GM21381 (cell line): ENCODE results near the gene BCAT1.

Experiments used
- ATAC-seq: cut with Tn5 transposase; IDR thresholded peaks from one replicate; pipeline ENCODE4 v1.9.1; 2021; ENCODE audit warnings: mild to moderate bottlenecking, moderate library complexity; ENCODE audit not compliant: unreplicated experiment

The BCAT1 gene

GRCh38 chr12:24948757-24949722 is at the start of gene BCAT1:
BCAT1 (minus strand) TSS chr12:24949101; CDS start chr12:24948932, 169 bp downstream.
- peak; percentile 32 for ATAC-seq

DNA sequence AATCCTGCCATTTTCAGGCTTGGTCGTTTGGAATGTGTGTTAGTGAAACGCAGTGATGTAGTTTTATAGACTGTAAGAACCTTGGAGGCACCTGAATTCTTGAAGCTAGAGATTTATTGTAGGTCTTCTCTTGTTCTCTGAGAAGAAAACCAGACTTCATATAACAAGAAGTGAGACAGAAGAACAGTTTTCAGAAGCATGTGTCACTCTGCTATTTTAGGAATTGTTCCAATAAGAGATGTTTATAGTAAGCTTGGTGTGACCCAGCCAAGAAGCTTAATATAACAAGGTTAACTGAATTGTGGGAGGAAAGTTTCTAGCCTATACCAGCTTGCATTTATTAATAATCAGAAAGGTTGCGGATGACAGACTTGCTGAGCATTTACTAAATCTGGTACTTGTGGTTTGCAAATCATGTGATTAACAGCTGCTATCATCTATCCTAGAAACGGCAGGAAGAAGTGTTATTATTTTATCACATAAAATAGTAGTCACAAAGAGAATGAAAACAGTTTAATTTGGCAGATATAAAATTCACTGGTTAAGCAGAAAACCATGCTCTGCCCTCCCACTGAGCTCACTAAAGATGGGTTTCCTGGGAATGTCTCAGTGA is 49.2 kb upstream of the BCAT1 start:
- ATAC-seq: peak; percentile 76

- peak; percentile 12 for ATAC-seq
Measured at GRCh38 chr12:24997496-24997895, 48.6 kb upstream of the BCAT1 start.

- ATAC-seq: no peak
Measured at GRCh38 chr12:24996820-24997219, 47.9 kb upstream of the BCAT1 start.

- no peak for ATAC-seq
Measured at GRCh38 chr12:24996102-24996797, 47.3 kb upstream of the BCAT1 start.

DNA sequence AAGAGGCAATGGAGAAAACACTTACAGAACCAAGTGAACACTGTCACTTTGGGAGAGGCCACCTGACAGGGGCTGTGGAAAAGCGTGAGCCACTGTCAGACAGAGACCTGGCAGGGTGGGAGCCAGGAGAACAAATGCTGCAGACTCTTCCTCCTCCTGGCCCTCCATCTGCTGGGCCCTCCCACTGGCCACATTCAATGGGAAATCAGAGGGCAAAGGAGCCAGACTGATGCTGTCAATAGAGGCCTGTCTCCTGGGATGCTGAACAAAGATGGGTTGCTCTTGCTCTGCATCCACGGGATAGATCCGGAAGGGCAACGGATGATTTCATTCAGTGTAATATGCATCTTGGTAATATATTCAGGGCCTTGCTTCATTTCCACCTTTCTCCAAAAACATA is 44.9 kb upstream of the BCAT1 start:
- ATAC-seq: no peak

DNA sequence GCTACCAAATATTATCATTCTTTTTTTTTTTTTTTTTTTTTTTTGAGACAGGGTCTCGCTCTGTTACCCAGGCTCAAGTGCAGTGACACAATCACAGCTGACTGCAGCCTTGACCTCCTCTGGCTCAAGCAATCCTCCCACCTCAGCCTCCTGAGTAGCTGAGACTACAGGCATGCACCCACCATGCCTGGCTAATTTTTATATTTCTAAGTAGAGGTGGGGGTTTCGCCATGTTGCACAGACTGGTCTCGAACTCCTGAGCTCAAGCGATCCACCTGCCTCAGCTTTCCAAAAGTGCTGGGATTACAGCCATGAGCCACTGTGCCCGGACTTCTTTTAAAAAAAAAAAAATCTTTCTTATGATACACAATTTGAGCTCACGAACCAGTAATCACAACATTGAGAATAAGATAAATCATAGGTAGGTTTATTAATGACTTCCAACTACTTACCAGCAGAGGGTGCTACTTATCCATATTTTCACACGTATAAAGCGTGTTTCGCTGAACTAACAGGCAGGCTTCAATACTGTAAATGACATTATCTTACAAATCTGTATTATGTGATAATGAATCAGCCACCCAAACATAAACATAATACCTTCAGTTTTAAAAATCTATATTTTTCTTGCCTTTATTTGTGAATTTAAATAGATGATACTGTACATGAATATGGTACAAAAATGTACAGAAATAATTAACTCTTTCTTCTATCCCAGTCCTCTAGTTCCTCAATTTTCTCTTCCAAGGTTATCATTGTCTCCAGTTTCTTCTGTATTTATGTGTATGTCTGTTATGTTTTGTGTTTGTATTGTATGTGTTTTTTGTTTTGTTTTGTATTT is 42.5 kb upstream of the BCAT1 start:
- no peak for ATAC-seq

GRCh38 chr12:24989216-24989615 is 40.3 kb upstream of the BCAT1 start:
- ATAC-seq: no peak

GRCh38 chr12:24982250-24982649 is 33.3 kb upstream of the BCAT1 start:
- no peak for ATAC-seq

DNA sequence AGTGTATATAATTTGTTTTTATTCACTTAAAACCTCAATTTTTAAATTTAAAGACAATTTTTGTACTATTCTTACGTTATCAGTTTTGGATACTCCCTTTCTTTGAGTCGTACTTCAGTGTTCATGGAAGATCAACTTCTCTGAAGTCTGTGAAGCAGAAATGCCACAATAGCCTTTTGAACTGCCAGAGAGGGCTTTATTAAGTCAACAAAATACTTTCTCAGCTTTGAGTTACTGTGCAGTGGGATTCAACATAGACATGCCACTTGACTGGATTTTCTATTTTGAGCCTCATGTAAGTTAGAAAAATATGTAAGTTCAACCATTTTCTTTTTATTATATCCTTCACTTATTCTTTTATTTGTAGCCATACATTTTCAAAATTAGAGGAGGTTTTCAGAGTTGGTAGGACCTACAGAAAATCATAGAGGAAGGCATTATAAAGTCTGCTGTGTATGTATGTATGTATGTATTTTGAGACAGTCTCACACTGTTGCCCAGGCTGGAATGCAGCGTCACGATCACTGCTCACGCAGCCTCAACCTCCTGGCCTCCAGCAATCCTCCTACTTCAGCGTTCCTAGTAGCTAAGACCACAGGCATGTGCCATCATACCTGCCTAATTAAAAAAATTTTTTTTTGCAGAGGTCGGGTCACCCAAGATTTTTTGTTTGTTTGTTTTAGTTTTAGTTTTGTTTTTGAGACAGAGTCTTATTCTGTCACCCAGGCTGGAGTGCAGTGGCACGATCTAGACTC is 31.3 kb upstream of the BCAT1 start:
- ATAC-seq: no peak

DNA sequence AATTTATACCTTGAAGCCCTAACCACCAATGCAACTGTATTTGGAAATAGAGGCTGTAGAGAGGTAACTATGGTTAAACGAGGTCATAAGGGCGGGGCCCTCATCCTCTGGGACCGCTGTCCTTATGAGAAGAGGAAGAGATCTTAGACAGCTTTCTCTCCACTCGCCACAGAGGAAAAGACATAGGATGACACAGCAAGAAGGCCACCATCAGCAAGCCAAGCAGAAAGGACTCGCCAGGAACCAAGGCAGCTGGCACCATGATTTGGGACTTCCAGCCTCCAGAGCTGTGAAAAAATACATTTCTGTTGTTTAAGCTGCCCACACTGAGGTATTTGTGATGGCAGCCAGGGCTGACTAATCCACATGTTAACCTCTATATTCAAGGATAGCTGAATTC is 30.4 kb upstream of the BCAT1 start:
- ATAC-seq: no peak

- no peak for ATAC-seq
Measured at GRCh38 chr12:24977711-24978110, 28.8 kb upstream of the BCAT1 start.

DNA sequence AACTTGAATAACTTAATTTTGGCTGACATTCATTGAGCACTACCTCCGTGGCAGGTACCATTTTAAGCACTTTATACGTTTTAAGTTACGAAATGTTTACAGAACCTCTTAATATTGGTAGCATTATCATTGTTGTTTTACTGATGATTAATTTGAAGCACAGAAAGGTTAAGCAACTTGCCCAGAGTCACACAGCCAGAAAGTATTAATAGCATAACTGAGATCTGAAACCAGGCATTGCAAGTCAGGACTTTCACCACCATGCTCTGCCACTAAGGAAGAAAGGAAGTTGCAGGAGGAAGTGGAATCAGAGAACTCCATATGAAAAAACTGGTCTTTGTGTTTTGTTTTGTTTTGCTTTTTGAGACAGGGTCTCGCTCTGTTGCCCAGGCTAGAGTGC is 28.2 kb upstream of the BCAT1 start:
- no peak for ATAC-seq

DNA sequence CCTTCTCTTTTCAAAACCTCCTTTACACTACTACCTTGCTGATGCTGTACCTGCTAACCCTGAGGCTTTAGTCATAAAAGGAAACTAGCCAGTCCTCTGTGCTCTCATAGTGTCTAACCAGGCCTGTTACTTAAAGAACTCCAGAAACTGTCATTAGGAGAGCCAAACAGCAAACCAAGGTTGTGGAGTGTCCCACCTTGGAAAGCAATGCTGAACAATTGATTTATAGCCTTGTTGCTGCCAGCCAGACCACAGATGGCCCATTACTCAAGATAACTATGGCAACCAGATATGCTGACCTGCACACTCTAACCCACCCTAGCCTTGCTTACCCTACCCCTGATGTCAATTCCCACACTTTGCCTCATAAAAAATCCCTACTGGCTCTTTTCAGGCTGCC is 26.5 kb upstream of the BCAT1 start:
- no peak for ATAC-seq

GRCh38 chr12:24974216-24974615 is 25.3 kb upstream of the BCAT1 start:
- ATAC-seq: no peak

- no peak for ATAC-seq
Measured at GRCh38 chr12:24972078-24972477, 23.2 kb upstream of the BCAT1 start.

- no peak for ATAC-seq
Measured at GRCh38 chr12:24970177-24970576, 21.3 kb upstream of the BCAT1 start.

DNA sequence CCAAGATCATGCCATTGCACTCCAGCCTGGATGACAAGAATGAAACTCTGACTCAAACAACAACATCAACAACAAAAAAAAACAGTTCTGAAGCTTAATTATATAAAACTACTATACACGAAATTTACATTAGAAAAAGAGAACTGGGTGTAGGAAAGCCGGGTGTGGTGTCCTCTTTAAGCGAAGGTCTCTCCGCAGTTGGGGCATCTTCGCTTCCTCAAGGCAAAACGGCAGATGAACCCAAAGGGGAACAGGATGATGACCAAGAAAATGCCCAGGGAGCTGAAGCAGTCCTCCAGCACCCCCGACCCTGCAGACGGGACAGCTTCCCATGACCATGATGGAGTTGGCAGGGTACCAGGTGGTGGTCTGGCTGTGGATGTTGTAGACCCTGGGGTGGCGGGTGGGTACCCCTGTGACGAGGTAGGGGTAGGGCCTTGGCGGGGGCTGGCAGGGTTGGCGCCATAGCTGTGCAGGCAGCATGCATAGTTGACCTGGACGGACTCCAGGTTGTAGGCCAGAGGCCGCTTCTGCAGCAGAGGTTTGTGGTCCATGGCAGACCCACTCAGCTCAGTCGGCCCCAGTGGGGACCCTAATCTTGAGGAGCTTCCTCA is 18.2 kb upstream of the BCAT1 start:
- ATAC-seq: no peak

DNA sequence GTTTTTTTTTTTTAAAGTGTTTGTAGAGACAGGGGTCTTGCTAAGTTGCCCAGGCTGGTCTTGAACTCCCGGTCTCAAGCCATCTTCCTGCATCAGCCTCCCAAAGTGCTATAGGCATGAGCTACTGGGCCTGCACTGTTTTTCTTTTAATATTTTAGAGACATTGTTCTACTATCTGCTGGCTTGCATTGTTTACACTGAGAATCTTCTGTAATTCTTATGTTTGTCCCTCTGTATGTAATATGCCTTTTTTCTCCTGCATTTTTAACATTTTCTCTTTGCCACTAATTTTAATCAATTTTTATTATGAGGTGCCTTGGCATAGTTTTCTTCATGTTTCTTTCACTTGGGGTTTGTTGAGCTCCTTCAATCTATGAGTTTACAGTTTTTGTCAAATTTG is 15.4 kb upstream of the BCAT1 start:
- ATAC-seq: no peak
